Measurements from ENCODE around the gene PROB1. TPM values are rescaled to one million over a fixed set of nuclear protein-coding genes. Genes with fewer than 3 reads are reported as not detected.
A peak's percentile ranks its signal among the peaks of the same experiment; 100 is the strongest.

Gene PROB1
- total RNA-seq, 1 experiment from 2014 or later = 2.3 TPM

DNA sequence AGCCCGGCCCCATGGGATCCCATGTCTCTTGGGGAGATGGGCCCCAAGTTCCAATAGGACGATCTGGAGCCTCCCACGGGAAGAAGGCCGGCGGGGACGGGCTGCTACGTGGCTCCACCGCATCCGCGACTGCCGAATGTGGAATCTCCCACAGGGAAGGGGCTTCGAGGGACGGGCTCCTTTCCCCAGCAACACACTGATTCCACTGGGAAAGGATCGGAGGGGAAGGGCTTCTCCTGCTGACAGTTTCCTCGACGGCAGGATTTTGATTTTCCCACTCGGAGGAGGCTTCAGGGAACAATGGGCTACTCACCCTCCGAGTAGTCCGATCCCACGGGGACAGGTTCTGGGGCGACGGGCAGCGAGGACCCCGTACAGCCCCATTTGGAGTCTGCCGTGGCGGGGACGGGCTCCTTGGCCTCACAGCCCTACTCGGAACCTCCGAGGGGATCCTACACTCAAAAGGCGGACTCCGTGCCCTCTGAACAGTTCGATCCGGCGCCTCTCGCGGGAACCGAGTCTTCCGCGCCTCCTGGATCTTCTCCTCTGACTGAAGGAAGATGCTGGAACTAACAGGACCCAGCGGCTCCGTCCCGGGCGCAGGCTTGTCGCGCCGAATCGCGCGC is 1.3 kb downstream of the PROB1 start:
- H3K36me3 ChIP-seq (ENCODE audit: control insufficient read depth, insufficient read depth, low read length) = peaks cover 2% of the 10 kb centered on the region; the same call in 1 of the 2 replicates
- no peak for TF ChIP-seq POLR2AphosphoS5 (IDR thresholded peaks at IDR 0.05; ENCODE audit: low read depth, low read length)
- no peak for TF ChIP-seq TCF7L2 (IDR thresholded peaks at IDR 0.05; ENCODE audit: low read depth, low read length)
- TF ChIP-seq, protein P1, sequence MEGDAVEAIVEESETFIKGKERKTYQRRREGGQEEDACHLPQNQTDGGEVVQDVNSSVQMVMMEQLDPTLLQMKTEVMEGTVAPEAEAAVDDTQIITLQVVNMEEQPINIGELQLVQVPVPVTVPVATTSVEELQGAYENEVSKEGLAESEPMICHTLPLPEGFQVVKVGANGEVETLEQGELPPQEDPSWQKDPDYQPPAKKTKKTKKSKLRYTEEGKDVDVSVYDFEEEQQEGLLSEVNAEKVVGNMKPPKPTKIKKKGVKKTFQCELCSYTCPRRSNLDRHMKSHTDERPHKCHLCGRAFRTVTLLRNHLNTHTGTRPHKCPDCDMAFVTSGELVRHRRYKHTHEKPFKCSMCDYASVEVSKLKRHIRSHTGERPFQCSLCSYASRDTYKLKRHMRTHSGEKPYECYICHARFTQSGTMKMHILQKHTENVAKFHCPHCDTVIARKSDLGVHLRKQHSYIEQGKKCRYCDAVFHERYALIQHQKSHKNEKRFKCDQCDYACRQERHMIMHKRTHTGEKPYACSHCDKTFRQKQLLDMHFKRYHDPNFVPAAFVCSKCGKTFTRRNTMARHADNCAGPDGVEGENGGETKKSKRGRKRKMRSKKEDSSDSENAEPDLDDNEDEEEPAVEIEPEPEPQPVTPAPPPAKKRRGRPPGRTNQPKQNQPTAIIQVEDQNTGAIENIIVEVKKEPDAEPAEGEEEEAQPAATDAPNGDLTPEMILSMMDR (IDR thresholded peaks at IDR 0.05) = no peak
- no peak for TF ChIP-seq SIN3A (IDR thresholded peaks at IDR 0.05; ENCODE audit: borderline replicate concordance, insufficient read depth, low read depth, low read length)
- TF ChIP-seq, protein P2, sequence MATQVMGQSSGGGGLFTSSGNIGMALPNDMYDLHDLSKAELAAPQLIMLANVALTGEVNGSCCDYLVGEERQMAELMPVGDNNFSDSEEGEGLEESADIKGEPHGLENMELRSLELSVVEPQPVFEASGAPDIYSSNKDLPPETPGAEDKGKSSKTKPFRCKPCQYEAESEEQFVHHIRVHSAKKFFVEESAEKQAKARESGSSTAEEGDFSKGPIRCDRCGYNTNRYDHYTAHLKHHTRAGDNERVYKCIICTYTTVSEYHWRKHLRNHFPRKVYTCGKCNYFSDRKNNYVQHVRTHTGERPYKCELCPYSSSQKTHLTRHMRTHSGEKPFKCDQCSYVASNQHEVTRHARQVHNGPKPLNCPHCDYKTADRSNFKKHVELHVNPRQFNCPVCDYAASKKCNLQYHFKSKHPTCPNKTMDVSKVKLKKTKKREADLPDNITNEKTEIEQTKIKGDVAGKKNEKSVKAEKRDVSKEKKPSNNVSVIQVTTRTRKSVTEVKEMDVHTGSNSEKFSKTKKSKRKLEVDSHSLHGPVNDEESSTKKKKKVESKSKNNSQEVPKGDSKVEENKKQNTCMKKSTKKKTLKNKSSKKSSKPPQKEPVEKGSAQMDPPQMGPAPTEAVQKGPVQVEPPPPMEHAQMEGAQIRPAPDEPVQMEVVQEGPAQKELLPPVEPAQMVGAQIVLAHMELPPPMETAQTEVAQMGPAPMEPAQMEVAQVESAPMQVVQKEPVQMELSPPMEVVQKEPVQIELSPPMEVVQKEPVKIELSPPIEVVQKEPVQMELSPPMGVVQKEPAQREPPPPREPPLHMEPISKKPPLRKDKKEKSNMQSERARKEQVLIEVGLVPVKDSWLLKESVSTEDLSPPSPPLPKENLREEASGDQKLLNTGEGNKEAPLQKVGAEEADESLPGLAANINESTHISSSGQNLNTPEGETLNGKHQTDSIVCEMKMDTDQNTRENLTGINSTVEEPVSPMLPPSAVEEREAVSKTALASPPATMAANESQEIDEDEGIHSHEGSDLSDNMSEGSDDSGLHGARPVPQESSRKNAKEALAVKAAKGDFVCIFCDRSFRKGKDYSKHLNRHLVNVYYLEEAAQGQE (IDR thresholded peaks at IDR 0.05; ENCODE audit: insufficient read depth in 1 of 2, low read depth in 2 of 2, low read length in 1 of 2) = no peak
- H3K27me3 ChIP-seq (ENCODE audit: control insufficient read depth, insufficient read depth, low read length) = no peaks in the 10 kb centered on the region
- peaks cover 27% of the 10 kb centered on the region for H3K4me1 ChIP-seq (ENCODE audit: control insufficient read depth, insufficient read depth, low read length)
- BruUV-seq (replicated peaks) = no TSS peak
- peak overlapping the region; percentile 85 for H3K27ac ChIP-seq (ENCODE audit: low read length)
- ChIA-PET POLR2A (no interaction called here), CTCF (no interaction called here)
- ATAC-seq (no peak), DNase-seq (ENCODE audit: low read depth, low spot score) (no peak)
- no peaks in the 10 kb centered on the region for H3K9me3 ChIP-seq (ENCODE audit: control insufficient read depth, insufficient read depth, low read depth, low read length)
- in situ Hi-C loops (cut with HindIII; ENCODE audit: low pct_unique_long_range_greater_than_20kb, low sequenced_read_pairs) (no loop called here), intact Hi-C loops (cut with micrococcal nuclease; ENCODE audit: unreplicated experiment) (loop anchor here (10.0 kb wide), 1 partner anchor 109 kb away; no protein-coding TSS in a partner anchor)
- H3K4me3 ChIP-seq (ENCODE audit: low read depth in 2 of 2, low read length in 2 of 2) = peak overlapping the region; percentile 62 to 75

DNA sequence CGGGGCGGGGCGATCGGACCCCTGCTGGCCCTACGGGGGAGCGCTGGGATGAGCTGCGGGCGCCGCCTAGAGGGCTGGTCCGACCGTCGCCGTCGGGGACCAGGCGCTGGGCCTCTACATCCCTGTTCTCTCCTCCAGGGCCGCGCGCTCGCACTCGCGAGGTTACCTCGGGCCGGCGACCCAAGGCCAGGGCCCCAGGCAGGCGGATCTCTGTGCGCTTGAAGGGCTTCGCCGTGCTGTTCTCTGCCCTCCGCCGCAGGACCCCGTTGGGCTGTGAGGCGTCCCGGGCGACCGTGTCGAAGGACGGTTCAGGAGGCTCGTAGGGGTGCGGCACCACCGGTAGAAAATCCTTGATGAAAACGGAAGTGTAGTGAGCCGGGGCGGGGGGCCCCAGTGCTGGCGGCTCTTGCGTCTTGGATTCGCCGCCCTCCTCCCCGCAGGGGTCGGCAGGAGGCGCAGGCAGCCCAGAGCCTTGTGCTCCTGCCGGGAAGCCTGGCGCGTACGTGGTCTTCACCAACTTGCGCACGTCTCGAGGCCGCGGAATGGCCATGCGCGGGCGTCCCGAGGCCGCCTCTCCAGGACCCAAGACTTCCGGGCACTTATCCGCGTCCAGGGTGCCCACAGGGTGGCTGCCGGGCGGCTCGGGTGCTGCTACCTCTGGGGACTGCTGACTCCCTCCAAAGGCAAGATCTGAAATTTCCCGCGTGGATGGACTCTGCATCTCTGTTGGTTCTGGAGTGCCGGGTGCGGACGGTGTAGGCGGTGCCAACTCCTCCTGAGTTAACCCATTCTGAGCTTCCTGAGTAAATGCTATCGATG is 2.0 kb downstream of the PROB1 start:
- H3K36me3 ChIP-seq (ENCODE audit: control insufficient read depth, insufficient read depth, low read length) = peaks cover 2% of the 10 kb centered on the region; the same call in 1 of the 2 replicates
- peak overlapping the region; percentile 62 to 75 for H3K4me3 ChIP-seq (ENCODE audit: low read depth in 2 of 2, low read length in 2 of 2)
- intact Hi-C loops (cut with micrococcal nuclease; ENCODE audit: unreplicated experiment) (loop anchor here (10.0 kb wide), 1 partner anchor 108 kb away; no protein-coding TSS in a partner anchor), in situ Hi-C loops (cut with HindIII; ENCODE audit: low pct_unique_long_range_greater_than_20kb, low sequenced_read_pairs) (no loop called here)
- no peaks in the 10 kb centered on the region for H3K27me3 ChIP-seq (ENCODE audit: control insufficient read depth, insufficient read depth, low read length)
- peaks cover 27% of the 10 kb centered on the region for H3K4me1 ChIP-seq (ENCODE audit: control insufficient read depth, insufficient read depth, low read length)
- DNase-seq (ENCODE audit: low read depth, low spot score) (peak; percentile 52), ATAC-seq (peak; percentile 89)
- TF ChIP-seq, protein P2 (IDR thresholded peaks at IDR 0.05; ENCODE audit: insufficient read depth in 1 of 2, low read depth in 2 of 2, low read length in 1 of 2) = no peak; a peak in 1 of 4 replicates
- TF ChIP-seq, protein P1 (IDR thresholded peaks at IDR 0.05) = peak; percentile 97
- TF ChIP-seq SIN3A (IDR thresholded peaks at IDR 0.05; ENCODE audit: borderline replicate concordance, insufficient read depth, low read depth, low read length) (peak; percentile 76; the same call in 1 of the 2 replicates), TCF7L2 (IDR thresholded peaks at IDR 0.05; ENCODE audit: low read depth, low read length) (no peak), POLR2AphosphoS5 (IDR thresholded peaks at IDR 0.05; ENCODE audit: low read depth, low read length) (peak; percentile 11; the same call in 1 of the 2 replicates)
- CTCF ChIA-PET = no interaction called here
- TSS peak; percentile 71 for BruUV-seq (replicated peaks)
- peak overlapping the region; percentile 85 for H3K27ac ChIP-seq (ENCODE audit: low read length)
- POLR2A ChIA-PET = no interaction called here
- no peaks in the 10 kb centered on the region for H3K9me3 ChIP-seq (ENCODE audit: control insufficient read depth, insufficient read depth, low read depth, low read length)
